ENCODE data around the gene HMCES.

GRCh38 chr3:129266651-129267050 is 12.0 kb upstream of the HMCES start:
- no peak for TF ChIP-seq ZFX (IDR thresholded peaks at IDR 0.05)
- TF ChIP-seq, protein P1, sequence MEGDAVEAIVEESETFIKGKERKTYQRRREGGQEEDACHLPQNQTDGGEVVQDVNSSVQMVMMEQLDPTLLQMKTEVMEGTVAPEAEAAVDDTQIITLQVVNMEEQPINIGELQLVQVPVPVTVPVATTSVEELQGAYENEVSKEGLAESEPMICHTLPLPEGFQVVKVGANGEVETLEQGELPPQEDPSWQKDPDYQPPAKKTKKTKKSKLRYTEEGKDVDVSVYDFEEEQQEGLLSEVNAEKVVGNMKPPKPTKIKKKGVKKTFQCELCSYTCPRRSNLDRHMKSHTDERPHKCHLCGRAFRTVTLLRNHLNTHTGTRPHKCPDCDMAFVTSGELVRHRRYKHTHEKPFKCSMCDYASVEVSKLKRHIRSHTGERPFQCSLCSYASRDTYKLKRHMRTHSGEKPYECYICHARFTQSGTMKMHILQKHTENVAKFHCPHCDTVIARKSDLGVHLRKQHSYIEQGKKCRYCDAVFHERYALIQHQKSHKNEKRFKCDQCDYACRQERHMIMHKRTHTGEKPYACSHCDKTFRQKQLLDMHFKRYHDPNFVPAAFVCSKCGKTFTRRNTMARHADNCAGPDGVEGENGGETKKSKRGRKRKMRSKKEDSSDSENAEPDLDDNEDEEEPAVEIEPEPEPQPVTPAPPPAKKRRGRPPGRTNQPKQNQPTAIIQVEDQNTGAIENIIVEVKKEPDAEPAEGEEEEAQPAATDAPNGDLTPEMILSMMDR (conservative IDR thresholded peaks at IDR 0.05), result no peak

All from C4-2B (cell line).